Suppressor macrophage (primary cell): ENCODE results near the gene KLHL28.

Source experiments
- DNase-seq, 4 experiments: peaks; one replicate each; pipeline ENCODE4 v3.0.0-alpha.2; 2020 to 2022

Gene KLHL28

GRCh38 chr14:44960146-44960545, 1.6 kb downstream of the KLHL28 start:
- DNase-seq, result peak in 1 of 4 experiments; percentile 6

DNA sequence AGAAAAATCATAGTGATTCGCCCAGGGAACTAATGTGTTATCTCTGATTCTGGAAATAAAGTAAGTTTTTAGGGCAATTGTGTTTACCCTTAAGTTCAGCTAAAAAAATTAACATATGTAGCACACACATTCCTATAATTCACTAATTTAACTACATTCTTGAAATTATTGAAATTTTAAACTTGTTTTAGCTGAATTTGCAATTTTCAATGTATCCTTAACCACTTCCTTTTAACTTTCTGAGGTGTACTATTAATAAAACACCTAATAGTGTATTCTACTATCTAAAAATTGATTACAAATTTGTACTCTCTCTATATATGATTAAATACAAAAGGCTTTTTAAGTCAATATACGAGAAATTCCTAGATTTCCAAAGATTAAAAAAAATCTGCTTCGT, 2.2 kb downstream of the KLHL28 start:
- no peak for DNase-seq

DNA sequence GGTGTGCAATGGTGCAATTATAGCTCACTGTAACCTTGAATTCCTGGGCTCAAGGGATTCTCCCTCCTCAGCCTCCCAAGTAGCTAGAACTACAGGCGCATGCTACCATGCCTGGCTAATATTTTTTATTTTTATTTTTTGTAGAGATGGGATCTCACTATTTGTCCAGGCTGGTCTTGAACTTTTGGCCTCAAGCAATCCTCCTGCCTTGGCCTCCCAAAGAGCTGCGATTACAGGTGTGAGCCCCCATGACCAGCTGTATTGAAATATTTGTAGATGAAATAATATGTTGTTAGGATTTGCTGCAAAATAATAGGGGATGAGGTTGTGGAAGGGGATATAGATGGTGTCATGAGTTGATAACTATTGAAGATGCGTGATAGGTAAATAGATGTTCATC, 4.9 kb downstream of the KLHL28 start:
- DNase-seq, result no peak

DNA sequence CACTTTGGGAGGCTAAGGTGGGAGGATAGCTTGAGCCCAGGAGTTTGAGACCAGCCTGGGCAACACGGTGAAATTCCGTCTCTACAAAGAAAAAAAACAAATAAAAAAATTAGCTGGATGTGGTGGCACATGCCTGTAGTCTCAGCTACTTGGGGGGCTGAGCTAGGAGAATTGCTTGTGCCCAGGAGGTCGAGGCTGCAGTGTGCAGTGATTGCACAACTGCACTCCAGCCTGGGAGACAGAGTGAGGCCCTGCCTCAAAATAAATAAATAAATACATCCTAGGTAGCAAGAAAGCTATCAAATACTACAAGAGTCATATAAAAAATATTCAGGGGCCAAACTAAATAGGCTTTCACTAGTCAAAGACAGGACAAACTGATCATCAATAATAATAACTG, 6.2 kb downstream of the KLHL28 start:
- no peak for DNase-seq

DNA sequence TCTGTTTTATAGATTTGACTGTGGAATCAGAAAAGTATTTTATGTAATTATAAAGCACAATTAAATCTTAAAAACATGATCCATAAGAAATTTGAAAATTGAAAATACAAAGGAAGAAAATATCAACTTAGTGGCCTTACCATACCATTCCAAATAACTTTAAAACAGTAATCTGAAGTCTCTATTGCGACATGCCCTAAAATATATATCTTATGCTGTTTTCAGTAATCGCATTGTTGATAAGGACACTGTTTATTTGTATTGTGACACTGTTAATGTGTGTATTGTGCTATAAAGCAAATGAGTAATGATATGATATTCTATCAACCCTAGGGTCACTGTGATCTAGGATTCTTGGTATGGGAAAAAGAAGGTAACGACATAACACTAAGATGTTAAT, 7.0 kb downstream of the KLHL28 start:
- no peak for DNase-seq

DNA sequence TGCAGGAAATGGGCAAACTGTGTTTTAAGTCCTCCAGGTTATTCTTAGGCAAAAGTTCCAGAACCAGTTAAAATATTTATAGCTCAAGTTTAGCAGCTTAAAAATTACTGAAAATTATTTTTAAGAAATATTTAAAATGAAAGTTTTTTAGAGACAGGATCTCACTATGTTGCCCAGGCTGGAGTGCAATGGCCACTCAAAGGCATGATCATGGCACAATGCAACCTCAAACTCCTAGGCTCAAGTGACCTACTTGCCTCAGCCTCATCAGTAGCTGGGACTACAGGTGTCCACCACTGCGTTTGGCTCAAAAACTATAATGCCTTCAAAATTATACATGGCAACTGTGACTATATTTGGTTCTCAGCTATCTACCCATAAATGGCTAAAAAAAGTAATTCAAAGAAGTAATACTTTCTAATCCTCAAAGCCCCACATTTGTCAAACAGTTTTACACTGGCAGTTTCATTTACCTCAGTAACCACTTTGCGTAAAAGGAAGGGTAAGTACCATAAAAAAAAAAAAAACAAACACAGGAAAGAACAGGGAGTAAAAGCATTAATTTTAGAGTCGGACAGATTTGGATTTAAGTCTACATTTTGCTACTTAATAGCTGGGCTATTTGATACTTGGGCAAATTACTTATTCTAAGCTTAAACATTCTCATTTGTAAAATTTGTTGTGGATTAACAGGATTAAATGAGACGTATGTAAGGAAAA, 9.2 kb downstream of the KLHL28 start:
- no peak for DNase-seq

GRCh38 chr14:44951051-44951450, 10.7 kb downstream of the KLHL28 start:
- no peak for DNase-seq

DNA sequence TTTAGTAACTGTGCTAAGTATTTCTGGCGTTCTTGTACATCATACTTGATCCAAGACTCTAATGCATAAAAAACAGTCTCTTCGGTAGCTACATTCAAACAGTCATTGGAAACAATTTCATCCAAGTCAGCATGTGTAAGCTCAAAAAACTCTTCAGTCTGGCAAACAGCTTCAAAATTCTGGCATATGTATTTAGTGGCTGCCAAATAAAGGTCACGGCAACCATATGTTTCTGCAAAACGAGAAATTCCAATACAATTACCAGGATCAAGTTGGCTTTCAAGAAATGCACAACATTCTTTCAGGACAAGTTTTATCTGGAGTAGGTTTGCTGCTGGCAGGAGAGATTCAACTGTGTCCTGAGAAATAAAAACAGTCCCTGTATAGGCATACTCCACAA, 16.5 kb downstream of the KLHL28 start:
- DNase-seq, result no peak

DNA sequence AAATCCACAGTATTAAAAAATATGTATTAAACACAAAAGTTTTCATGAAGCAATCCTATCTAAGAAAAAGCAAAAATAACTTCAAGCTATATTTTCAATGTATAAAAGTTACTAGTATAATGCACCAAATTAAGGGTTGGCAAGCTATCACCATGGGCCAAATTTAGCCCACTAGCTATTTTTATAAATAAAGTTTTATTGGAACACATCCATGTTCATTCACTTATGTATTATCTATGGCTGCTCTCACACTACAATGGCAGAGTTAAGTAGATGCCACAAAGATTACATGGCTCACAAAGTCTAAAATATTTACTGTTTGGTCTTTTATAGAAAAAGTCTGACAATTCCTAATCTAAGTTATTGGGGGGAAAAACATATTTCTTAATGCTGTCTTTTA, 17.6 kb downstream of the KLHL28 start:
- DNase-seq, result no peak

DNA sequence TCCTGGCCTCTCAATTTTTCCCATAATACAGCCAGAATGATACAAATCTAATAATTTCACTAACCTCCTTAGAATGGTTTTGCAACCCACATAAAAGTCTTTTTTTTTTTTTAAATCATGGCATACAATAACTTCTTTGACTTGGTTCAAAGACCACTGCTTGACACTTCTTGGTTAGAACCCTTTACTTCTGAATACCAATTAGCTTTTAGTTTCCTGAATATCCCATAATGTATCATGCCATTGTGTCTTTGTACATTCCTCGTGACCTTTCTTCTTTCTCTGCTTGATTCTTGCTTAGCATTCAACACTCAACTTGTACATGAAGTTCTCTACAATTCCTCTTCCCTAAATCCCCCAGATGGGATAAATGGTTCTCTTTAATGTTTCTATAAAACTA, 19.3 kb downstream of the KLHL28 start:
- no peak for DNase-seq

DNA sequence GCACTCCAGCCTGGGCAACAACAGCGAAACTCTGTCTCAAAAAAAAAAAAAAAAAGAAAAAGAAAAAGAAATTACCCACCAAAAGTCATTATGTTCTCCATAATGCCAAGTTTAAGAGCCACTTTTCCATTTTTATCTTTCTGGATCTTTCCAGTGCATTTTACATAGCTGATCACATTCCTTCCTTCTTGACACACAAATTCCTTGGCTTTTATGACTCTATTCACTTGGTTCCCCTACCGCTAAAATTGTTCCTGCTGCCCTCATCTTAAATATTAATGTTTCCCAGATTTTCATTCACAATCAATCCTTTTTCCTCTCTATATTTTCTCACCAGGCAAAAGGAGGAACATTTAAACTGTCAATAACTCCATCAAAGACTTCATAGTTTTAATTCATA, 20.2 kb downstream of the KLHL28 start:
- DNase-seq, result no peak

DNA sequence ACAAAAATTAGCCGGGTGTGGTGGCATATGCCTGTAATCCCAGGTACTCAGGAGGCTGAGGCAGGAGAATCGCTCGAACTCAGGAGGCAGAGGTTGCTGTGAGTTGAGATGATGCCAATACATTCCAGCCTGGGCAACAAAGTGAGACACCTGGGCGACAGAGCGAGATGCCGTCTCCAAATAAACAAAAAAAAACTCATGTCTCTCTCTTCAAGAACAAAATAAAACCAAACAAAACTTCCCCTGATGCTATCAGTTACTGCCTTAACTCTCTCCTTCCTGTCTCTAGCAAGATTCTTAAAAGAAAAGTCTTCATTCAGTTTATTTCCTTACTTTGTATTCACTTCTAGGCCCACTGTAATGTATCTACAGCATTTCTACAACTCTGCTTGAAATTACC, 20.8 kb downstream of the KLHL28 start:
- no peak for DNase-seq

DNA sequence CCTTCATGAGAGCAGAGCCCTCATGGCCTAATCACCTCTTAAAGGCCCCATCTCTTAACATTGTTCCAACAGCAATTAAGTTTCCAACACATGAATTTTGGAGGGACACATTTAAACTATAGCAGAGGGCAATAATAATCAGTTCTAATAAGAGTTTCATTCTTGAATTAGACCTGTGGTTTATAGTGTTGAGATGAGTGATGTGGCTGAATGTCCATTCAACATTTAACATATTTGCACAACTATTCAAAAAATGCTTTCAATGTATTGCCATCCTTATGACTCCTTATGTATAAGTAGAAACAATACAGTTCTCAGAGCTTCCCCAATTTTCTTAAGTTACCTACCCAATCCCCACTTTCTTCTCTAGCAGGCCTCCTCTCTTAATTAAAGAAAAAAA, 21.5 kb downstream of the KLHL28 start:
- no peak for DNase-seq

GRCh38 chr14:44937547-44937946, 24.2 kb downstream of the KLHL28 start:
- no peak for DNase-seq

GRCh38 chr14:44935155-44935554, 26.6 kb downstream of the KLHL28 start:
- DNase-seq, result no peak

DNA sequence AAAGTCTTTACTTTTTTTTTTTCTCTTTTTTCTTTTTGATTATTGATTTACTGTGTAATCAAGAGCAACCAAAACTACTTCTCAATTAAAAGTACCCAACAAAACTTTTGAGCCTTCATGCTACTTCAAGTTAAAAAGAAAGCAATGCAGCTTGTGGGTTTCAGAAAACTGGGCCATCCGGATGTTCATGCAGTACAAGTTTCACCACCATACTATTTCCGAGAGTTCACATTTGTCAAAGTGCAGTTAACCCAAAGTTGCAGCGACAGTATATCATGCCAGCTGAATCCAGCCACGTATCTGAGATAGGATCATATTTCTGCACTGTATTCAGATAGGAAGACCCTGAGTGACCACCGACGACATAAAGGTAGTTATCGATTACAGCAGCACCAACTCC, 33.0 kb downstream of the KLHL28 start:
- no peak for DNase-seq

DNA sequence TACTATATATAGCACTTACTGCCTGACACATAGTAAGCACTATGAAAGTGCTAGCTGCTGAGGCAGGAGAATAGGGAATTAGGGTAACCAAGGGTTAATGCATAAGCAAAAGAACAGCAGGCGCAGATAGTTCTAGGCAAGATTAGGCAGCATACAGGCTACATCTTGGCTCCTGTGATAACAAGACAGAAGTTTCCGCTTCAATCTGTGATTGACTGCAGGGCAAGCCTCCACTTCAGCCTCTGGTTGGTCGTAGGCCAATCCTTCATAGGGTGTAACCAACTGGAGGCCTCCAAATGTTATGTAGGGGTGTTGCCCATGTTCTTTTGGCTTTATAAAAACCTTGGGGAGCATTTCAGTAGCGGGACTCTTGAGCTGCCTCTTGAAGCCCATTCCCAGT, 46.9 kb downstream of the KLHL28 start:
- DNase-seq, result no peak

- DNase-seq, result peak in 1 of 4 experiments; percentile 19
Observed at GRCh38 chr14:44912041-44912869, 49.5 kb downstream of the KLHL28 start.

DNA sequence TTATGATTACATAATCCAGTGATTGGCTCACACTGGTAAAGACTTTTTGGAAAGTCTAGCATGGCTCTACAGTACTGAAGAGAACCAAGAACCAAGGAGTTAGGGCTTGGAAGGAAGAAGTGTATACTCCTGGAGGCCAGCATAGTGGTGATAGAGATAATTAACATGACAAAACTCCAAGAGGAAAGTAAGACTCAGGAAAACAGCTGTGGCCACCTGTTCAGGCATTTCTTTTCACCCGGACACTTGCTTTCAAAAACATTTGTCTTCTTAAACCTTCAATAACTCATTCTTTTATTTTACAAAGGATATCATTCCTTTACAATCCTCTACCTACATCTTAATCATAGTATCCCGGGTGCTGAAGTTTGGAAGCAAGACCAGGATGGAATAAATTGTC, 50.9 kb downstream of the KLHL28 start:
- no peak for DNase-seq

GRCh38 chr14:44901696-44902095, 60.1 kb downstream of the KLHL28 start:
- DNase-seq, result no peak

GRCh38 chr14:44898551-44898950, 63.2 kb downstream of the KLHL28 start:
- DNase-seq, result peak in 2 of 4 experiments; percentile 7

DNA sequence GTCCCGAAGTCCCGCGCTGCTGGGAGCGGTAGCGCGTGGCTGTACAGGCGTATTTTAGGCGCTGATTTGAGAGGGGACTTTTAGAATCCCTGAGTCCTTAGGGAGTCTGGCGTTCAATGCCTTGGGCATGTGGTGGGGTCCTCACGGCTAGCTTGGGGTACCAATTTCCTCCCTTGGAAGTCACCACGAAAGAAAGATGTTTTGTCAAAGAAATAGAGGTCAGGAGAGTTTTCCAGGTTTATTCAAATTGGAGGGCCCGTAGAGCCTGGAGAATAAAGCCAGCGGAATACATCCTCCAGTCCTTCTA, 63.9 kb downstream of the KLHL28 start:
- no peak for DNase-seq

GRCh38 chr14:44897041-44897844, 64.5 kb downstream of the KLHL28 start:
- DNase-seq, result peak; percentile 96 to 98 (median 97)
